GM19043 (cell line): ENCODE results near the gene IL36B.

ENCODE experiments used
- ATAC-seq: cut with Tn5 transposase; IDR thresholded peaks from one replicate; pipeline ENCODE4 v1.9.1; 2021; ENCODE audit warnings: low read depth; ENCODE audit not compliant: unreplicated experiment

The IL36B gene

GRCh38 chr2:113076954-113077669 lies 24.4 kb upstream of the IL36B start:
- ATAC-seq: no peak

GRCh38 chr2:113075600-113075999 lies 22.9 kb upstream of the IL36B start:
- no peak for ATAC-seq

- ATAC-seq: no peak
Measured at GRCh38 chr2:113075030-113075429, 22.4 kb upstream of the IL36B start.

- ATAC-seq: no peak
Measured at GRCh38 chr2:113073325-113073834, 20.7 kb upstream of the IL36B start.

GRCh38 chr2:113072584-113072983 lies 19.9 kb upstream of the IL36B start:
- no peak for ATAC-seq

GRCh38 chr2:113070606-113070975 lies 17.9 kb upstream of the IL36B start:
- ATAC-seq: no peak

- no peak for ATAC-seq
Measured at GRCh38 chr2:113069676-113070605, 17.3 kb upstream of the IL36B start.

GRCh38 chr2:113068706-113069485 lies 16.2 kb upstream of the IL36B start:
- ATAC-seq: no peak

GRCh38 chr2:113068249-113068648 lies 15.6 kb upstream of the IL36B start:
- ATAC-seq: no peak

GRCh38 chr2:113067681-113068080 lies 15.0 kb upstream of the IL36B start, which contains the start of gene IL1F10:
Gene IL1F10 (plus strand): TSS chr2:113067970. CDS start chr2:113072739, 4,769 bp downstream.
- ATAC-seq: no peak

GRCh38 chr2:113064898-113065297 lies 12.2 kb upstream of the IL36B start:
- ATAC-seq: no peak

GRCh38 chr2:113064281-113064680 lies 11.6 kb upstream of the IL36B start:
- no peak for ATAC-seq

GRCh38 chr2:113061896-113062770 lies 9.5 kb upstream of the IL36B start:
- no peak for ATAC-seq

GRCh38 chr2:113061241-113061640 lies 8.6 kb upstream of the IL36B start:
- ATAC-seq: no peak

GRCh38 chr2:113060796-113061195 lies 8.1 kb upstream of the IL36B start:
- no peak for ATAC-seq

- ATAC-seq: no peak
Measured at GRCh38 chr2:113060396-113060795, 7.7 kb upstream of the IL36B start.

- ATAC-seq: no peak
Measured at GRCh38 chr2:113058998-113059960, 6.6 kb upstream of the IL36B start, which contains the start of gene IL36RN. Gene IL36RN (plus strand): TSS chr2:113059198. CDS start chr2:113059439, 241 bp downstream.

- no peak for ATAC-seq
Measured at GRCh38 chr2:113058411-113058994, 5.8 kb upstream of the IL36B start.
